ENCODE measurements around the gene SPPL3.

- TF ChIP-seq CTCF (IDR thresholded peaks at IDR 0.05) (no peak), POLR2AphosphoS5 (IDR thresholded peaks at IDR 0.05; ENCODE audit: low read depth, low read length) (no peak), REST (IDR thresholded peaks at IDR 0.05; ENCODE audit: insufficient read depth in 1 of 2, low read depth in 2 of 2, low read length in 1 of 2) (no peak), SIN3A (IDR thresholded peaks at IDR 0.05; ENCODE audit: borderline replicate concordance, insufficient read depth, low read depth, low read length) (no peak), TCF7L2 (IDR thresholded peaks at IDR 0.05; ENCODE audit: low read depth, low read length) (no peak)
Measured at GRCh38 chr12:120817559-120818330, 86.4 kb downstream of the SPPL3 start.
